Ishikawa (cell line): Measurements from ENCODE around the gene GAS7.

ENCODE experiments used
- CEBPB ChIP-seq: IDR thresholded peaks from 2 replicates; pipeline ENCODE4 v1.6.1; 2012
- CREB1 ChIP-seq: IDR thresholded peaks from 2 replicates; pipeline ENCODE4 v1.6.1; 2012; ENCODE audit warnings: low read depth
- EGR1 ChIP-seq: IDR thresholded peaks from 2 replicates; pipeline ENCODE4 v1.6.1; 2012
- EP300 ChIP-seq: IDR thresholded peaks from 2 replicates; pipeline ENCODE4 v1.6.1; 2012; ENCODE audit warnings: borderline replicate concordance
- FOXM1 ChIP-seq: IDR thresholded peaks from 2 replicates; pipeline ENCODE4 v1.6.1; 2012; ENCODE audit warnings: low read depth, borderline replicate concordance
- MAX ChIP-seq: IDR thresholded peaks from 2 replicates; pipeline ENCODE4 v1.6.1; 2012
- NFIC ChIP-seq: IDR thresholded peaks from 2 replicates; pipeline ENCODE4 v1.6.1; 2012
- RAD21 ChIP-seq: IDR thresholded peaks from 2 replicates; pipeline ENCODE4 v1.6.1; 2012; ENCODE audit warnings: low read depth
- REST ChIP-seq: IDR thresholded peaks from 2 replicates; pipeline ENCODE4 v1.6.1; 2012; ENCODE audit warnings: low read depth, mild to moderate bottlenecking
- TAF1 ChIP-seq: IDR thresholded peaks from 2 replicates; pipeline ENCODE4 v1.6.1; 2012; ENCODE audit warnings: low read depth, mild to moderate bottlenecking
- TCF12 ChIP-seq: IDR thresholded peaks from 2 replicates; pipeline ENCODE4 v1.6.1; 2012; ENCODE audit warnings: low read depth
- TEAD4 ChIP-seq: IDR thresholded peaks from 2 replicates; pipeline ENCODE4 v1.6.1; 2012
- USF1 ChIP-seq: IDR thresholded peaks from 2 replicates; pipeline ENCODE4 v1.6.1; 2012
- YY1 ChIP-seq: IDR thresholded peaks from 2 replicates; pipeline ENCODE4 v1.6.1; 2012; ENCODE audit warnings: low read depth
- ZBTB7A ChIP-seq: IDR thresholded peaks from 2 replicates; pipeline ENCODE4 v1.6.1; 2012; ENCODE audit warnings: low read depth

The GAS7 gene

GRCh38 chr17:10062691-10063385 lies 135.6 kb downstream of the GAS7 start:
- TF ChIP-seq NFIC (no peak), TCF12 (no peak)

GRCh38 chr17:10061111-10061845 lies 137.1 kb downstream of the GAS7 start:
- TF ChIP-seq MAX (no peak), FOXM1 (no peak), EP300 (no peak), RAD21 (no peak), NFIC (no peak), TCF12 (no peak), REST (no peak), EGR1 (no peak)

- TF ChIP-seq EP300 (no peak), EGR1 (no peak), RAD21 (no peak), TCF12 (no peak)
Observed at GRCh38 chr17:10060526-10060925, 137.9 kb downstream of the GAS7 start.

- TF ChIP-seq TCF12 (no peak), ZBTB7A (no peak), CREB1 (no peak), REST (no peak), MAX (no peak), RAD21 (no peak), TAF1 (no peak), CEBPB (no peak), TEAD4 (no peak)
Observed at GRCh38 chr17:10059684-10060211, 138.7 kb downstream of the GAS7 start.

- TF ChIP-seq EP300 (no peak), REST (no peak), TEAD4 (no peak), CREB1 (no peak), TAF1 (no peak), TCF12 (no peak), NFIC (no peak), CEBPB (no peak), FOXM1 (no peak), EGR1 (no peak), YY1 (no peak), MAX (no peak), USF1 (no peak), ZBTB7A (no peak), RAD21 (no peak)
Observed at GRCh38 chr17:10058921-10059683, 139.3 kb downstream of the GAS7 start.
